Testis (tissue), 2 donors: ENCODE results near the gene RGL2.

Source experiments
- CTCF ChIP-seq, 3 experiments: fragments of 450-650 bp in 2 of 3; fragments of 200-600 bp in 1 of 3; sonication (generic) in 1 of 3; IDR thresholded peaks; one replicate each; pipeline ENCODE4 v1.5.1; 2016 to 2019; ENCODE audit warnings: antibody characterized with exemption in 3 of 3, mild to moderate bottlenecking in 2 of 3, moderate library complexity in 1 of 3
- POLR2A ChIP-seq: fragments of 450-650 bp; IDR thresholded peaks from one replicate; pipeline ENCODE4 v1.6.1; 2017; ENCODE audit warnings: antibody characterized with exemption, mild to moderate bottlenecking, moderate library complexity

GRCh38 chr6:33343953-33344611 lies 45.3 kb upstream of the RGL2 start:
- TF ChIP-seq CTCF (IDR thresholded peaks at IDR 0.05) (no peak), POLR2A (no peak)
